DMS53 treated with DMSO at 0.1 percent for 48 hours (cell line): ENCODE measurements around the gene UEVLD.

ENCODE experiments used
- DNase-seq: peaks from one replicate; lab custom pipeline; 2025; ENCODE audit not compliant: unreplicated experiment; lab: John Stamatoyannopoulos, UW

Gene UEVLD

GRCh38 chr11:18590571-18590970 lies 2.0 kb upstream of the UEVLD start:
- no peak for DNase-seq

DNA sequence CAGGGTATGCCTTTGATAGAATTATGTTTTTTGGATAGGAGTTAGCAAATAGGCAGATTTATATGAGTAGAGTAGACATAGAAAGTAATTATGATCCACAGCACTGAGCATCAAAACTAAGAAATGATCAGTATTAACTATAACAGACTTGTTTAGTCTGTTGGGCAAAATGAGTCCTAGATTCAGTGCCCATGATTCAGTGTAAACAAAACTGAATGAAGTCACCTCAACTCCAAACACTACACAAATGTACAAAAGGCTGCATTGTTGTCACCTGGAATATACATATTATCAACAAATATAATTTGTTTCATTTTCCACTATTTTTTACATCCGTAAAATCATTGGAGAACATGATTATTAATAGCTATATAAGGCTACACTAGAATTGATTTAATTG lies 6.7 kb downstream of the UEVLD start:
- DNase-seq, result peak; percentile 21

- no peak for DNase-seq
These were observed 8.3 kb downstream of the UEVLD start for GRCh38 chr11:18580113-18580766.

GRCh38 chr11:18578975-18579598 lies 9.4 kb downstream of the UEVLD start:
- peak; percentile 80 for DNase-seq

DNA sequence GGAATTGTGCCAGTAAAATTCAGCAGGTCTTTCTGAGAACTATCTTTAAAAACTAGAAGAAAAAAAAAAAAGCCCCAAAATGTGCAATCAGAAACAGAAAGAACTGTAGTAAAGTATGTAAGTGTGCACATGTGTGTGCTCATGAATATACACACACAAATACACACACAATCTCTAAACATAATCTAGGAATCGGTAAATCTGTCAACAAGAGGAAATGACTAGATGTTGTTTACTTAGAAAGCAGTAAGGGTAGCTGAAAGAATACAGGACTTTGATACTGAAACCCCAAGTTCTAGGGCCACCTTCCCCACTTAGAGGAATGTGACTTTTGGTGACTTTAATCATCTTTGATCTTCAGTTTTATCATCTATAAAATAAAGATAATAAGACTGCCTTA lies 13.2 kb downstream of the UEVLD start:
- no peak for DNase-seq

DNA sequence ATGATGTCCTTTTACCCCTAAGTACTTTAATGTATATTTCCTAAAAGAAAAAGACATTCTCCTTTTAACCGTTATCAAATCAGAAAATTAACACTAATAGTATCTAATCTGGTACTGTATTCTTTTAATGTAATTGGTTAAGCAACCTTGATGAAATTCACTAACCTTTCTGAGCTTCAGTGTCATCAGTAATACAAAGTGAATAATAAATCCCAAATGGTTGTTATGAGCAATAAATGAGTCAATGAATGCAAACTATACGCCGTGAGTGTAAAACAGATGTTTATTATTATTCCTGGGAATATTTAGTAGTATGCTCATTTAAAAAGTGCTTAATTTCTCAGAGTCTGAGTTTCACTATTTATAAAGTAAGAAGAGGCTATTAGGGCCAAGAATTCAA lies 21.5 kb downstream of the UEVLD start:
- DNase-seq, result no peak

DNA sequence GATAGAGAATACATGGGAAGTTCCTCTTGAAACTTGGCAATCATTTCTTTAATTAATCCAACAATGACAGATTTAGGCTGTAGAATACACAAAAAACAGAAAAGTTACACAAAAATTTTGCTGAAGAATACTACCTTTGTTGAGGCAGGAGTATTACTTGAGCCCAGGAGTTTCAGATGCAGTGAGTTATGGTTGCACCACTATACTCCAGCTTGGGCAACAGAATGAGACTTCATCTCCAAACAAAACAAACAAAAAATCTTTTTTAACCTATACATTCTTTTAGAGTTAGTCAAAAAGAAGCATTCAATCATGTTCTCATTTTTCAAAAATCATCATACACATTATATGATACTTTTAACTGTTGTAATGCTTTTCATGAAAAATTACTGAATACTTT lies 22.1 kb downstream of the UEVLD start:
- DNase-seq, result no peak

GRCh38 chr11:18564149-18564548 lies 24.4 kb downstream of the UEVLD start:
- DNase-seq, result no peak

GRCh38 chr11:18563090-18563730 lies 25.3 kb downstream of the UEVLD start:
- no peak for DNase-seq

DNA sequence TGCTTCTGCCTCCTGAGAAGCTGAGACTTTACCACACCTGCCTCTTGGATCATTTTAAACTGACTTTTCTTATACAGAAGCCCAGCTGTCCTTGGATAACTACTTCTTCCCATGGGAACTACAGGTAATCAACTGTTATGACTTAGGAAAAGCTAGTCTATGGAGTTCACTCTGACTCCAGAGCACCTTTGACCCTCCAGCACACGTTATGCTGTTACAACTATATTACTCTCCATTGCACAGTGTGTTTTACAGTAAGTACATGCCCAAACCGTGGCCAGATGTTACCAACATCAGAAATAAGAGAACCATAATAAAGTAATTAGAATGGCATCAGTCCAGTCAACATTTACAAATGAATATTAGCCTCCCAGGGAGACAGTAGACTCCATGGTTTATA lies 40.5 kb downstream of the UEVLD start:
- no peak for DNase-seq

DNA sequence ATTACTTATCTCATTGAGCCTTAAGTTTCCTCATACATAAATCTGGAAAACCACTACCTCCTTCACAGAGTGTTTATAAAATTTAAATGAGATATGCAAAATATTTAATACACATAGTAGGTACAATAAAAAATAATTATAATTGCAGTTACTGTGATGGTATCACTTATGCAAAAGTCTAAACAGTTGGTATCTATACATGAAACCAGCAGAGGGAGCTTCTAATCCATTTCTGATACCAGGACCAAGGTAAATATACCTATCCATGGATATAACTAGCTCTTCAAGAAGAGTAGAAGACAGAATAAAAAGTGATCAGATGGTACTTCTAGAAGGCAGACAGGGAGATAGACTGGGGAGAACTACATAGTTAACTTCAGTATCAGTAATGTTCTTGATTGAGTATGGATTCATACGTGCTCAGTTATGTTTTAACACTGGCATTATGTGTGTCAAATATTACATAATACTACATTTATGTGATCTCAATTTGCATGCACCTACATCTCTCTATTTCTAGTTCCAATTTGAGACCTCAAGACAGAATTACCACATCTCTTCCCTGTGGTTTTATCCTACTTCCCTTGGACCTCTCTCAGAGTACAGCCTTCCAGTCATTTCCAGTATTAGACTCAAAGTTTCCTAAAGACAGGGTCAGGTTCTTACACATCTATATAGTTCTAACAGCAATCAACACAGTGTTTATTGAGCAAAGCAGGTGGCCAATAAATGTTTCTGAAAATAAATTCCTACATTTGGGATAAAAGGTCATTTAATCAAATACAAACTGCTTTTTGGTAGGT lies 48.1 kb downstream of the UEVLD start:
- DNase-seq, result peak; percentile 48

GRCh38 chr11:18536209-18536608 lies 52.3 kb downstream of the UEVLD start:
- DNase-seq, result peak; percentile 59

DNA sequence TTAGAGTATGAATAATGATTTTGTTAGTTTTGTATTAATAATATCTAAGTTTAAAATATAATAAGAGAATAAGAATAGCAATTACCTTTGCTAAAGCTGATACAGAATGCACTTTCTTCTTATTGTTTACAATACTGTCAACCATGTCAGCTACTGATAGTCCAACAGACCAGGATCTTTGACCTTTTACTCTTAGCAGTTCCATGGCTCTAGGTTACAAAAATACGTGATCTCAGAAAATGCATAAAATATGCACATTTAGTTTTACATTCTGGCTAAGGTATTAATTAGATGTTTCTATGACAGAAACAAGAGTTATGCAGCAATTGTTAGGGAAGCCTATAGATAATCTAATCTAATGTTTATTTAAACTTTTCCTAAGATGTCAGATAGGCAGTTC lies 54.3 kb downstream of the UEVLD start:
- DNase-seq, result no peak

GRCh38 chr11:18533365-18533764 lies 55.2 kb downstream of the UEVLD start:
- DNase-seq, result no peak

DNA sequence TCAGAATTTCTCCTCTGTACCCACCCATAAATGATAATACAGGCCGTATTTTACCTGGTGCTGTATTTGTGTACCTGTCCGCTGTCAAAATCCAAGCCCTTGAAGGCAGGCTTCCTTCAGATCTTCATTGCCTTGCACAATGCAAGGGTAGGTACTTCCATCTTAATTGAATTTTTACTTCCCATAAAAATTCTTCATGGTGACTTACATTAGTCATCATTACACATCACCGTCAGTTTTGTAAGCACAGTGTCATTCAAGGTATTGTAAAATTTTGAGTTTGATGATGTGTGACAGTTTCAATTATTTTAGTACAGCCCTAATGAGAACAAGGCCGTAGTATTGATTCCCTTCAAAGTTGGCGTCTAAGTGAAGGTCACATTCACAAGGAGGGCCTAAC lies 61.0 kb downstream of the UEVLD start:
- no peak for DNase-seq

DNA sequence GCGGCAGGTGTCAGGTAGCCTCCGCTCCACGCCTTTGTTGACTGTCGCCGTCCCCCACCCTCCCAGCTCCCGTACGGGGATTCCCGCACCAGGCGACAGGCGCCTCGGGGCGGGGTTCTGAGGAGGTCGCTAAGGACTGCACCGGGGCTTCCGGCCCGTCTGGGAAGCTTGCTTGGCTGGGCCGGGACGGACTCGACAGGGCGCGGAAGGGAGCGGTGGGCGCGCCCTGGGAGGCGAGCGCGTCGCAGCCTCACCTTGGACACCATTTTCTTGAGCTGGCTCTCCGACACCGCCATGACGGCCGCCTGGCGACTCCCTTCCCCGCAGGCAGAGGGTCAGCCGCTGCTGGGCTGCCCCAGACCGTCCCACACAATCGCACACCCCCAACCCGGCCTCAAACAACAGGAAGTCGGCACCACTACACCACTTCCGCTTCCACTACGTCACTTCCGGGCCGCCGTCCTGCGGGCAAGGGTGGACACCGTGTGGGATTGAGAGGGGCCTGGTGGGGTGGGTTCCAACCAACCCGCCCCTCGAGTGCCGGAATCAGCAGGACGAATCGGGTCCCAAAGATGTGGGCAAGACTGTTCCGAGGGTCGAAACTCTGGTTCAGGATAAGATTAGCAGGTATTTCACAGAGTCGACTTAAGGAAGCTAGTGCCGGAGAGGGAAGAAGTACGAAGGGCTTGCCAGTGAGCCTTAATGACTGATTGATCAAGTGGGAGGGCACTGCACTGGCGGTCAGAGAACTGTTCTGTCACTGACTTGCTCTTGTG lies 61.8 kb downstream of the UEVLD start, which contains the start of gene TSG101:
TSG101 (minus strand) TSS at position 422 of the 776 bp plus-strand sequence; CDS start at position 296, 126 bp downstream.
- DNase-seq, result peak; percentile 80

DNA sequence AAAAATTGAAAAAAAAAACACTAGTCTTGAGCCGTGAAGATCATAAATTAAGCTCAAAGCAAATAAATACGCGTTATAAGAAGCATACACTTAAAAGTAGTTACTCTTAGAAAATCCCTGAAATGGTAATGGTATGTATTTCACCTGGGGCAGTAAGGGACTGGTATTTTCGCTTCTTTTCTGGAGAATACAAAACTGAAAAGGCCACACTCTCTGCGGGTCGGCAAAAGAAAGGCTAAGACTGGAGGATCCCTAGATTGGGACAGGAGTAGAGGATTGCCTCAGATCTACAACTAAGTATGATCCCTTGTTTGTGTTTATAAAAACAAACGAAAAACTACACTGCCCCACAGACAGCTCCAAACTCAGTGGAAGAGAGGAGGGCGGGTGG lies 62.4 kb downstream of the UEVLD start:
- no peak for DNase-seq

- DNase-seq, result no peak
These were observed 64.3 kb downstream of the UEVLD start for GRCh38 chr11:18524248-18524647.

GRCh38 chr11:18523084-18523483 lies 65.5 kb downstream of the UEVLD start:
- no peak for DNase-seq

DNA sequence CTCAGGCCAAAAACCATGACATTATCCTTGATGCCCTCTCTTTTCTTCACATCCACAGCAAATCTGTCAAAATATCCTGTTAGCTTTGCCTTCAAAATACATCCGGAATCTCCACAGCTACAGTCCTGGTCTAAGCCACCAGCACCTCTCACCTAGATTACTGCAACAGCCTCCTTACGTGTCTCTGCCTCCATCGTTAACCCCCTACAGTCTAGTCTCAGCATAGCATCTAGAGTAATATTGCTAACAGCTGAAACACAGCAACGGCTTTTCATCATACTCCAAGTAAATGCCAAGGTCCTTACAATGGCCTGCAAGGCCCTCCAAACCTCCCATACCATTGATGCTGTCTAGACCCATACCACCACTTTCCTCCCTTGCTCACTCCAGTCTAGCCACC lies 66.1 kb downstream of the UEVLD start:
- no peak for DNase-seq

DNA sequence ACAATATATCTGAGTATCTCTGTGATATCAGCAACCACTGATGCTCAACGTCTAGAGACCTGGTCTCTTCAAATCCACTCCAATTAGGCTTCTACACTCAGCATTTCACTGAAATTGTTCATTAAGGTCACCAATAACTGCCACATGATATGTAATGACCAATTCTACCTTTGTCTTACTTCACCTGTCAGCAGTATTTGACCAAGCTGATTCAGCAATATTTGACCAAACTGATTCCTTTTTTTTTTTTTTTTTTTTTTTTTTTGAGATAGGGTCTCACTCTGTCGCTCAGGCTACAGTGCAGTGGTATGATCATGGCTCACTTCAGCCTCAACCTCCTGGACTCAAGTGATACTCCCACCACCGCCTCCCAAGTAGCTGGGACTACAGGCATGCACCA lies 67.4 kb downstream of the UEVLD start:
- no peak for DNase-seq
